Esophagus muscularis mucosa (tissue), 4 donors: ENCODE results near the gene FOXQ1.

ENCODE experiments used
- EP300 ChIP-seq: sonication (generic); formaldehyde crosslinking; IDR thresholded peaks from one replicate; pipeline ENCODE4 v1.6.1; 2017; ENCODE audit warnings: antibody characterized with exemption
- POLR2A ChIP-seq: fragments of 450-650 bp; IDR thresholded peaks from one replicate; pipeline ENCODE4 v1.6.1; 2017; ENCODE audit warnings: antibody characterized with exemption, moderate library complexity, mild to moderate bottlenecking, low read depth
- TF ChIP-seq, protein P1 (sequence below), 3 experiments: fragments of 200-600 bp in 2 of 3; fragments of 450-650 bp in 1 of 3; sonication (generic) in 2 of 3; IDR thresholded peaks; one replicate each; pipeline ENCODE4 v1.5.1; 2017 to 2019; ENCODE audit warnings: antibody characterized with exemption in 3 of 3, mild to moderate bottlenecking in 2 of 3, moderate library complexity in 1 of 3

DNA sequence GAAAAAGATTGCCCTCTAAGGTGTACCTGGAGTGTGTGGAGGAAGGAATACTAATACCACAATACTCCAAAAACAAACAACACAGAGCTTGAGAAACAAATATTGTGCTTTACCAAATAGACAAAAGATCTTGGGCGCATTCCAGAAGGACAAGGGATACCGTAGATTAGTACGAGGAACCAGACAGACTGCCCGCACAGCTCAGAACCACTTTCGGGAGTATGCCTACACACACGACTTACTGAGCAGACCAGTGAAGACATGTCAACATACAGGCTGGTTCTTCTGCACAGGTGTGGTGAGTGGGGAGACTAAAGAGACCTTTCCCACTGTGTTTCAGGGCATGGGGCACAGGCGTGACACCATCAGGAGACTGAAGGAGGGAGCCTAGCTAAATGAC is 15.8 kb upstream of the FOXQ1 start:
- TF ChIP-seq, protein P1, sequence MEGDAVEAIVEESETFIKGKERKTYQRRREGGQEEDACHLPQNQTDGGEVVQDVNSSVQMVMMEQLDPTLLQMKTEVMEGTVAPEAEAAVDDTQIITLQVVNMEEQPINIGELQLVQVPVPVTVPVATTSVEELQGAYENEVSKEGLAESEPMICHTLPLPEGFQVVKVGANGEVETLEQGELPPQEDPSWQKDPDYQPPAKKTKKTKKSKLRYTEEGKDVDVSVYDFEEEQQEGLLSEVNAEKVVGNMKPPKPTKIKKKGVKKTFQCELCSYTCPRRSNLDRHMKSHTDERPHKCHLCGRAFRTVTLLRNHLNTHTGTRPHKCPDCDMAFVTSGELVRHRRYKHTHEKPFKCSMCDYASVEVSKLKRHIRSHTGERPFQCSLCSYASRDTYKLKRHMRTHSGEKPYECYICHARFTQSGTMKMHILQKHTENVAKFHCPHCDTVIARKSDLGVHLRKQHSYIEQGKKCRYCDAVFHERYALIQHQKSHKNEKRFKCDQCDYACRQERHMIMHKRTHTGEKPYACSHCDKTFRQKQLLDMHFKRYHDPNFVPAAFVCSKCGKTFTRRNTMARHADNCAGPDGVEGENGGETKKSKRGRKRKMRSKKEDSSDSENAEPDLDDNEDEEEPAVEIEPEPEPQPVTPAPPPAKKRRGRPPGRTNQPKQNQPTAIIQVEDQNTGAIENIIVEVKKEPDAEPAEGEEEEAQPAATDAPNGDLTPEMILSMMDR (IDR thresholded peaks at IDR 0.05) = no peak
- no peak for TF ChIP-seq POLR2A
- TF ChIP-seq EP300 = no peak
